HG03460 (cell line): ENCODE results near the gene MAP3K10.
"Not testable (repeated sequence)": the region's sequence is repeated elsewhere in the genome, so short reads cannot be mapped to it uniquely, and the experiment has no call there.

Experiments used
- ATAC-seq: cut with Tn5 transposase; IDR thresholded peaks from one replicate; pipeline ENCODE4 v1.9.1; 2021; ENCODE audit not compliant: unreplicated experiment

Gene MAP3K10

DNA sequence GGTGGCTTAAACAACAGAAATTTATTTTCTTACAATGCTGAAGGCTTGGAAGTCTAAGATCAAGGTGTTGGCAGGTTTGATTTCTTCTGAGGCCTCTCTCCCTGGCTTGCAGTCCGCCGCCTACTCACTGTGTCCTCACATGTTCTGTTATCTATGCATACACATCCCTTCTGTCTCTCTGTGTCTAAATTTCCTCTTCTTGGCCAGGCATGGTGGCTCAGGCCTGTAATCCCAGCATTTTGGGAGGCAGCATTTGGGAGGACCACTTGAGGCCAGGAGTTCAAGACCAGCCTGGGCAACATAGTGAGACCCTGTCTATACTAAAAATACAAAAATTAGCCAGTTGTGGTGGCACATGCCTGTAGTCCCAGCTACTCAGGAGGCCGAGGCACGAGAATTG, 19.9 kb upstream of the MAP3K10 start:
- not testable (repeated sequence) for ATAC-seq

GRCh38 chr19:40174092-40174491, 17.1 kb upstream of the MAP3K10 start:
- ATAC-seq = no peak

DNA sequence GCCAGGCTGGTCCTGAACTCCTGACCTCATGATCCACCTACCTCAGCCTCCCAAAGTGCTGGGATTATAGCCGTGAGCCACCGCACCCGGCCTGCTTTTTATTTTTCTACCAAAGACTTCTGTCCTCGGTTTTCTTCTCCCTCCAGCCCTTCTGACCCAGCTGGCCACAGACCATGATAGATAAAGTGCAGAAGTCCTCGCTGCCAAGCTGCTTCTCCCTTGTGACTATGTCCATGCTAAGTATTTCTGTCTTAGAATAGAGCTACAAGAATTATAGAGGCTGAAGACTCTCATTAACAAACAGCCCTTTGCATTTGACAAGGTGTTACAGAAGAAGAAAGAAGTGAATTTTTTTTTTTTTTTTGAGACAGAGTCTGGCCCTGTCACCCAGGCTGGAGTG, 15.4 kb upstream of the MAP3K10 start:
- ATAC-seq = no peak

GRCh38 chr19:40177286-40178070, 13.7 kb upstream of the MAP3K10 start:
- ATAC-seq = no peak

GRCh38 chr19:40178756-40179155, 12.5 kb upstream of the MAP3K10 start:
- no peak for ATAC-seq

DNA sequence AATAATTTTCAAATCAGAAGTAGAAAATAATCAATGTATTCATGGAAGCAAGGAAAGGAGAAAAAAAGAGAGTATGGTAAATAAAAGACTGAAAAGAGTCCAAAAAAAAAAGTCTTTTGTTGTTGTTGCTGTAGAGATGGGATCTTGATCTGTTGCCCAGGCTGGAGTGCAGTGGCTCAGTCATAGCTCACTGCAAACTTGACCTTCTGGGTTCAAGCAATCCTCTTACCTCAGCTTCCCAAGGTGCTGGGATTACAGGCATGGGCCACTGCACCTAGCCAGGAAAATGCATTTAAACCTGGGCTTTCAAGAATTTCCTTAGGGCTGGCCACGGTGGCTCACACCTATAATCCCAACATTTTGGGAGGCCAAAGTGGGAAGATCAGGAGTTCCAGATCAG, 7.0 kb upstream of the MAP3K10 start:
- no peak for ATAC-seq

DNA sequence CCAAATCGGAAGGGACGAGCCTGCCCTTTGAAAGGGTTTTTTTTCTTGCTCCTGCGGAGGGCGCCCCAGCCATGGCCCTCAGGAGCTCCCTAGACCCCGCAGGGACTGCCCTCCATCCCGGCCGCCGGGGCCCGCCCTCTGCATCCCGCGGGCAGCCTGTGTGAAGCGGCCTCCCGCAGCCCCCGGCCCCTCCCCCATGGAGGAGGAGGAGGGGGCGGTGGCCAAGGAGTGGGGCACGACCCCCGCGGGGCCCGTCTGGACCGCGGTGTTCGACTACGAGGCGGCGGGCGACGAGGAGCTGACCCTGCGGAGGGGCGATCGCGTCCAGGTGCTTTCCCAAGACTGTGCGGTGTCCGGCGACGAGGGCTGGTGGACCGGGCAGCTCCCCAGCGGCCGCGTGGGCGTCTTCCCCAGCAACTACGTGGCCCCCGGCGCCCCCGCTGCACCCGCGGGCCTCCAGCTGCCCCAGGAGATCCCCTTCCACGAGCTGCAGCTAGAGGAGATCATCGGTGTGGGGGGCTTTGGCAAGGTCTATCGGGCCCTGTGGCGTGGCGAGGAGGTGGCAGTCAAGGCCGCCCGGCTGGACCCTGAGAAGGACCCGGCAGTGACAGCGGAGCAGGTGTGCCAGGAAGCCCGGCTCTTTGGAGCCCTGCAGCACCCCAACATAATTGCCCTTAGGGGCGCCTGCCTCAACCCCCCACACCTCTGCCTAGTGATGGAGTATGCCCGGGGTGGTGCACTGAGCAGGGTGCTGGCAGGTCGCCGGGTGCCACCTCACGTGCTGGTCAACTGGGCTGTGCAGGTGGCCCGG, 815 bp downstream of the MAP3K10 start:
- ATAC-seq = no peak

DNA sequence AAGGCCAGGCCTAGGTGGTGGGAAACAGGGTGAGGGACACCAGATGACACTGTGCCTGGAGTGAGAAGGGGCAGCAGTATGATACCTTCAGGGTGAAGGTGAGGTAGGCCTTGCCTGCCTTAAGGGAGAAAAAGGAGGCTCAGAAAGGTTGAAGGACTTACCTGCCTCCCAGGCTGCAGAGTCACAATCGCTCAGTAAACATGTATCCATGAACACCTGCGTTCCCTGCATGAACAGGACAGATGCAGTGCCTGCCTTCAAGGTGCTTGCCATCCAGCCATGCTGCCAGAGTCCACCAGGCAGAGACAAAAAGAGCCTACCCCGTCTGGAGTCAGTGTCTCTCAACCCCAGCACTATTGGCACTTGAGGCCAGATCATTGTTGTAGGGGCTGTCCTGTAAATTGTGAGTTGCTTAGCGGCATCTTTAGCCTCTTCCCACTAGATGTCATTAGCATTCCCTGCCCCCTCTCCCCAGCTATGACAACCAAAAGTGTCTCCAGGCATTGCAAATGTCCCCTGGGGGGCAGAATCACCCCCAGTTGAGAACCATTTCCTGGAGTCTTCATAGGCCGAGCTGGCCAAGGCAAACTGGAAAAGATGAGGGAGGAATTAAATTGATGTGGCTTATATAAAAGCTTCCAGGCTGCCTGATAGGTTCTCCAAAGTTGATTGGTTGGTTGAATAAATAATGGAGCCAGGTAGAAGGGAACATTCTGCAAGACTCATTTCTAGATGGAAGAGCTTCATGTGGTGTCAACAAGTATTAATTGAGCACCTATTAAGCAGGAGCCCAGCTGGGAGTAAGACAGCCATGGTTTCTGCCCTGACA, 1.7 kb downstream of the MAP3K10 start:
- no peak for ATAC-seq

DNA sequence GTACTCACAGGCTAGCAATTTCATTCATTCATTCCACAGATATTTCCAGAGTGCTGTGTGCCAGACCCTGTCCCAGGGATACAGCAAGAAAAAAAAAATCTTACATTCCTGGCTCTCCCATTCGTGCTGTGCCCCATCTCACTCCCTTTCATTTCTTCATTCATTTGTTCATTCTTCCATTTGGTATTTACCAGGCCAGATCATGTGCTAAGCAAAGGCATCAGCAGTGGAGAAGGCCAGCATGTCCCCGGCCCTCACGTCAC, 2.3 kb downstream of the MAP3K10 start:
- no peak for ATAC-seq

DNA sequence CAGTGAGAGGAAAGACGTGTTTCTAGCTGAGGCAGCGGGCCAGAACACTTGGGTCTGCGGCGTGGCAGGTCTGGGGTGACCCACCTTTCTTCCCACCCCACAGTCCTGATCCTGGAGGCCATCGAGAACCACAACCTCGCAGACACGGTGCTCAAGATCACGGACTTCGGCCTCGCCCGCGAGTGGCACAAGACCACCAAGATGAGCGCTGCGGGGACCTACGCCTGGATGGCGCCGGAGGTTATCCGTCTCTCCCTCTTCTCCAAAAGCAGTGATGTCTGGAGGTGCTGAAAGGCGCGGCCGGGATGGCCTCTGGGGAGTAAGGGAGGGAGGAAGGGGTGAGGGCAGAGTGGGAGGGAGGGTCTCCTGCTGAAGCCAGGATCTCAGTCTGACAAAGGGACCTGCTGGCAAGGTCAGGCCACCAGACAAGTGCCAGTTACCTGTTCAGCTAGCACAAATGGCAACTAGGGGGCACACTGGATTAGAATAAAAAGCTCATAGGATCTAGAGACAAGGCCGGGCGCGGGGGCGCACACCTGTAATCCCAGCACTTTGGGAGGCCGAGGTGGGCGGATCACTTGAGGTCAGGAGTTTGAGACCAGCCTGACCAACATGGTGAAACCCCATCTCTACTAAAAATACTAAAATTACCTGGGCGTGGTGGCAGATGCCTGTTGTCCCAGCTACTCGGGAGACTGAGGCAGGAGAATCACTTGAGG, 7.2 kb downstream of the MAP3K10 start:
- no peak for ATAC-seq

DNA sequence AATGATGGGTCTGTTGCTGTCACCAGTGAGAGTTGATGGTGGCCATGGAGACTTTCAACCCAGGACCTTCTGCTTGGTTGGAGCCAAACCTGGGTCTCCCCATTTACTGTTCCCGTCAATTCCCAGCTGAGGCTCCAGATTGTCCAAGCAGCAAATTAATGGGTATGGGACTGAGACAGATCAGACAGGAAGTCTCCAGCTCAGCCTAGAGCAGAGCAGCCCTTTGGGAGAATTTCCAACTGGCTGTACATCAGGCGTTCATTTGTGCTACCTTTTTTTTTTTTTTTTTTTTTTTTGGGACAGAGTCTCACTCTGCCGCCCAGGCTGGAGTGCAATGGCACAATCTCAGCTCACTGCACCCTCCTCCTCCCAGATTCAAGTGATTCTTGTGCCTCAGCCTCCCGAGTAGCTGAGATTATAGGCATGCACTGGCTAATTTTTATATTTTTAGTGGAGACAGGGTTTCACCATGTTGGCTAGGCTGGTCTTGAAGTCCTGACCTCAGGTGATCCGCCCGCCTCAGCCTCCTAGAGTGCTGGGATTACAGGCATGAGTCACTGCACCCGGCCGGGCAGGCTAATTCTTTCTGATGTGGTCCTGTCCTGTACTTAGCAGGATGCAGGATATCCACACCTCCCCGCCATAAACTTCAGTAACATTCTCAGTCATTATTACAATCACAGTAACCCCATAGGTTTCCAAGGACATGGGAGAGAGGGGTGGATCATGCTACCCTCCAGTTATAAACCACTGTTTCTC, 9.3 kb downstream of the MAP3K10 start:
- ATAC-seq = no peak

DNA sequence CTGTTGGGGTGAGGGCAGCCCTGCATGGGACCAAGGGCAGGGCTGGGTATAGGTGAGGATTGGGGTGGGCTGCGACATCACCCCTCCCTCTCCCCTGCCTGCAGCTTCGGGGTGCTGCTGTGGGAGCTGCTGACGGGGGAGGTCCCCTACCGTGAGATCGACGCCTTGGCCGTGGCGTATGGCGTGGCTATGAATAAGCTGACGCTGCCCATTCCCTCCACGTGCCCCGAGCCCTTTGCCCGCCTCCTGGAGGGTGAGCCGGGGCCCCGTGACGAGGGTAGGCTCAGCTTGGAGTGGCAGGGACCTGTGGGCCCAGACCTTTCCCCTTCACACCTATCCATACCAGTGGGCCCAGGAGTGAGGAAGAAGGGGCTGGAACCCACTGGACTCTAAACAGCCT, 13.2 kb downstream of the MAP3K10 start:
- no peak for ATAC-seq

- no peak for ATAC-seq
Observed at GRCh38 chr19:40205760-40206159, 14.5 kb downstream of the MAP3K10 start.

DNA sequence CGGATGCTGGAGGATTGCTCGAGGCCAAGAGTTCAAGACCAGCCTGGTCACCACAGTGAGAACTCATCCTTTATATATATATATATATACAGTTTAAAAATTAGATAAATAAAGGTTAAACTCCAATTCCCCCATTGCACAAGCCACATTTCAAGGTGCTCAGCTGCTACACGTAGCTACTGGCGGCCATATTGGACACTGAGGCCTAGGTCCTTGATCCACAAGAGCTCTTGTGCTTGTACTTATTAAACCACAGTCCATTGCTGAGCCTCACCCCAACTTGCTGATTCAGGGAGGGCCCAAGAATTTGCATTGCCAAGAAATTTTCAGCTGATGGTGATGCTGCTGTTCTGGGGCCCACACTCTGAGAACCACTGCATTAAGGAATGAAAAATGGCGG, 17.4 kb downstream of the MAP3K10 start:
- no peak for ATAC-seq

- no peak for ATAC-seq
Observed at GRCh38 chr19:40210889-40211288, 19.7 kb downstream of the MAP3K10 start.

GRCh38 chr19:40213251-40213829, 22.1 kb downstream of the MAP3K10 start:
- ATAC-seq = no peak

GRCh38 chr19:40213882-40214570, 22.8 kb downstream of the MAP3K10 start:
- no peak for ATAC-seq

DNA sequence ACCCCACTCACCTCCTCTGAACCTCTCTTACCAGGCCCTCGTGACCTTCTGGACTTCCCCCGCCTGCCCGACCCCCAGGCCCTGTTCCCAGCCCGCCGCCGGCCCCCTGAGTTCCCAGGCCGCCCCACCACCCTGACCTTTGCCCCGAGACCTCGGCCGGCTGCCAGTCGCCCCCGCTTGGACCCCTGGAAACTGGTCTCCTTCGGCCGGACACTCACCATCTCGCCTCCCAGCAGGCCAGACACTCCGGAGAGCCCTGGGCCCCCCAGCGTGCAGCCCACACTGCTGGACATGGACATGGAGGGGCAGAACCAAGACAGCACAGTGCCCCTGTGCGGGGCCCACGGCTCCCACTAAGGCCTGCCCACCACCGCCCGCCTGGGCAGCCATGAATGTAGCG, 23.7 kb downstream of the MAP3K10 start:
- no peak for ATAC-seq

DNA sequence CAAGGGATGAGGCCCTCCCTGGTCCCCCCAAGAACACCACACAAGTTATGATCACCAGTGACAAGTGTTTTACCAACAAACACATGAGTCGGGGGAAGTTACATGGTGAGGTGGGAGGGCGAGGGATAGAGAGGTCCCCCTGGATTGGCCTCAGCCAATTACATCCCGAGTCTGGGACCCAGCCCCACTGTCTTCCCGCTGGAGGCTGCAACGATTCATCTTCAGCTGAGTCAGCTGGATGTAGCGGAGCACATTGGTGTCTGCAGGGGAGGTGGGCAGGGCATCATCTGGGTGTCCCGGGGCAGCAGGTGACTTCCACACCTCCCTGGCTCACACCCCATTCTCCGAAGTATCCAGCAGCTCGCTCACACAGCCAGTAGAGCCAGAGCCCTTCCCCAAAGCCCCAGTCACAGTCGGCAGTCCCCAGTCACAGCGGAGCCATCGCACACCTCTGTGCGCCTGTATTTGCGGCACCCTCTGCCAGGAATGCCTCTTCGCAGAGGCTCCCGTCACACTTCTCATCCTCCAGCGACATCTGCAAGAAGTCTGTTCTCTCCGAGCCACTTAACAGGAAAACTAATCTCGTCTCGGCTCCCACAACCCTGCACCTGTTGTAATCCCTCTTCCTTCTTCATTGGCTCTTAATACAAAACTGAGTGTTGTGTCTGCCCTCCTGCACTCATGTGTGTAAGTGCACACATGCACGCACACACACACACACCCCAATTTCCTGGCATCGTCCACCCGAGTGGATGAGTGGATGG, 25.0 kb downstream of the MAP3K10 start:
- no peak for ATAC-seq
